Ishikawa (cell line): ENCODE data around the gene TECR.

ENCODE experiments used
- CREB1 ChIP-seq: IDR thresholded peaks from 2 replicates; pipeline ENCODE4 v1.6.1; 2012; ENCODE audit warnings: low read depth
- RAD21 ChIP-seq: IDR thresholded peaks from 2 replicates; pipeline ENCODE4 v1.6.1; 2012; ENCODE audit warnings: low read depth
- TAF1 ChIP-seq: IDR thresholded peaks from 2 replicates; pipeline ENCODE4 v1.6.1; 2012; ENCODE audit warnings: low read depth, mild to moderate bottlenecking
- YY1 ChIP-seq: IDR thresholded peaks from 2 replicates; pipeline ENCODE4 v1.6.1; 2012; ENCODE audit warnings: low read depth

GRCh38 chr19:14519245-14519859 lies 10.0 kb upstream of the TECR start:
- no peak for TF ChIP-seq TAF1
- no peak for TF ChIP-seq CREB1
- TF ChIP-seq RAD21, result no peak
- no peak for TF ChIP-seq YY1
